ENCODE results near the gene LRRC10B. TPM values are rescaled to one million over a fixed set of nuclear protein-coding genes. Genes with fewer than 3 reads are reported as not detected.

LRRC10B gene
- total and polyA plus RNA-seq, 2 of the 8 experiments (the other 6 are each of a cell fraction or from before 2014, with no cell fraction given): 0.47 to 0.71 TPM

- DNase-seq (ENCODE audit: low read depth in 1 of 2, low spot score in 2 of 2) (no peak), FAIRE-seq (no peak)
- no peak overlapping the region for H2BK5ac ChIP-seq (ENCODE audit: low read depth, low read length)
- no peak overlapping the region for H3K18ac ChIP-seq (ENCODE audit: extremely low read depth, low read length)
- H3K79me2 ChIP-seq (ENCODE audit: control insufficient read depth in 1 of 2, insufficient read depth in 2 of 2, low read length in 2 of 2): no peaks in the 10 kb centered on the region
- H3K36me3 ChIP-seq (ENCODE audit: control insufficient read depth in 2 of 4, insufficient read depth in 4 of 4, low read length in 3 of 4): no peaks in the 10 kb centered on the region
- 92% methylated on average over 19 of the region's 19 CpGs; no CpG with 5 or more reads in 1 of the 2 experiments for WGBS, 2 experiments (ENCODE audit: extremely low coverage in 1 of 2, insufficient coverage in 1 of 2, insufficient read length in 1 of 2, insufficient replicate concordance in 2 of 2, low coverage in 1 of 2, low lambda C conversion rate in 2 of 2, missing lambda C conversion rate in 1 of 2)
- no peak overlapping the region for H4K91ac ChIP-seq (replicated peaks; ENCODE audit: insufficient read length, low read length)
- H3K14ac ChIP-seq (ENCODE audit: insufficient read length): no peak overlapping the region
- H2AK5ac ChIP-seq (ENCODE audit: low read depth, low read length): no peak overlapping the region
- H3K9ac ChIP-seq (replicated peaks in 1 of 4; ENCODE audit: extremely low read depth in 1 of 4, low read depth in 3 of 4, low read length in 3 of 4): no peak overlapping the region
- POLR2A ChIA-PET (ENCODE audit: partially characterized antibody): interaction anchor here (1.8 kb wide), 1 partner anchor 11 kb away, joined by 4 read pairs; no protein-coding TSS in a partner anchor
- no peaks in the 10 kb centered on the region for H3K9me3 ChIP-seq (ENCODE audit: insufficient read depth in 2 of 2, low read depth in 1 of 2, low read length in 1 of 2)
- no peak overlapping the region for H2BK20ac ChIP-seq (ENCODE audit: low read length)
- H3K79me1 ChIP-seq (ENCODE audit: low read depth, low read length): no peaks in the 10 kb centered on the region
- no peak overlapping the region for H2BK15ac ChIP-seq (ENCODE audit: low read length)
- peaks cover 0 to 11% (median 4%) of the 10 kb centered on the region in 4 experiments; a peak in 5 of 7 replicates for H3K4me1 ChIP-seq (replicated peaks in 1 of 4; ENCODE audit: control insufficient read depth in 3 of 4, insufficient read depth in 4 of 4, low read length in 3 of 4)
- H3K56ac ChIP-seq (replicated peaks; ENCODE audit: insufficient read length, low read depth, low read length): no peak overlapping the region
- CTCF ChIA-PET (ENCODE audit: partially characterized antibody): interaction anchor here (2.1 to 40.4 kb wide), 3 partner anchors 15 to 57 kb away, joined by 9 to 2106 read pairs (median 14); a partner anchor contains a TSS
- H2BK12ac ChIP-seq (ENCODE audit: low read depth, low read length): no peak overlapping the region
- H4K8ac ChIP-seq (ENCODE audit: extremely low read depth, insufficient read depth, low read length): no peak overlapping the region; the same call in 1 of the 2 replicates
- no peaks in the 10 kb centered on the region; a peak in 1 of 7 replicates for H3K27me3 ChIP-seq (replicated peaks in 1 of 4; ENCODE audit: control insufficient read depth in 3 of 4, extremely low read depth in 1 of 4, insufficient read depth in 3 of 4, low read length in 3 of 4)
- H3K23ac ChIP-seq (ENCODE audit: insufficient read length): no peak overlapping the region
- H3K4me2 ChIP-seq (ENCODE audit: insufficient read depth in 1 of 2, low read depth in 2 of 2, low read length in 2 of 2): no peak overlapping the region
- H4K20me1 ChIP-seq (replicated peaks in 1 of 2; ENCODE audit: control insufficient read depth in 1 of 2, insufficient read depth in 2 of 2, low read length in 2 of 2): peaks cover 0 to 5% of the 10 kb centered on the region in 2 experiments
- no peaks in the 10 kb centered on the region for H3K23me2 ChIP-seq (ENCODE audit: low read depth, low read length)
- H4K5ac ChIP-seq (ENCODE audit: insufficient read length, low read depth, low read length): no peak overlapping the region
- no peak overlapping the region for H3K27ac ChIP-seq (ENCODE audit: low read depth, low read length)
- no peak overlapping the region for H2BK120ac ChIP-seq (replicated peaks; ENCODE audit: low read depth, low read length)
- H3K4ac ChIP-seq (replicated peaks; ENCODE audit: insufficient read length, low read depth, low read length): peak overlapping the region; percentile 50
- no peak overlapping the region for H2AFZ ChIP-seq (ENCODE audit: low read length)
- no peak overlapping the region for H3K4me3 ChIP-seq (ENCODE audit: extremely low read depth in 1 of 4, insufficient read depth in 2 of 4, low read depth in 3 of 4, low read length in 4 of 4)
- TF ChIP-seq MAFK (IDR thresholded peaks at IDR 0.05; ENCODE audit: low read depth, low read length): no peak
- no peak for TF ChIP-seq RXRA (IDR thresholded peaks at IDR 0.05; ENCODE audit: insufficient read depth, low read depth, low read length)
- TF ChIP-seq TCF12 (IDR thresholded peaks at IDR 0.05; ENCODE audit: low read depth, low read length): no peak
- no peak for TF ChIP-seq YY1 (IDR thresholded peaks at IDR 0.05; ENCODE audit: low read depth, low read length)
- TF ChIP-seq, protein P1, sequence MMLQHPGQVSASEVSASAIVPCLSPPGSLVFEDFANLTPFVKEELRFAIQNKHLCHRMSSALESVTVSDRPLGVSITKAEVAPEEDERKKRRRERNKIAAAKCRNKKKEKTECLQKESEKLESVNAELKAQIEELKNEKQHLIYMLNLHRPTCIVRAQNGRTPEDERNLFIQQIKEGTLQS (IDR thresholded peaks at IDR 0.05; ENCODE audit: insufficient read depth, low read depth, low read length): no peak
- TF ChIP-seq, protein P2, sequence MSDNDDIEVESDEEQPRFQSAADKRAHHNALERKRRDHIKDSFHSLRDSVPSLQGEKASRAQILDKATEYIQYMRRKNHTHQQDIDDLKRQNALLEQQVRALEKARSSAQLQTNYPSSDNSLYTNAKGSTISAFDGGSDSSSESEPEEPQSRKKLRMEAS (IDR thresholded peaks at IDR 0.05): no peak
- TF ChIP-seq NANOG (IDR thresholded peaks at IDR 0.05; ENCODE audit: insufficient read depth, low read depth, low read length, poor library complexity, severe bottlenecking): no peak
- no peak for TF ChIP-seq JUND (IDR thresholded peaks at IDR 0.05; ENCODE audit: low read length)
- no peak for TF ChIP-seq POLR2A (IDR thresholded peaks at IDR 0.05; ENCODE audit: control extremely low read depth in 1 of 2, low read depth in 2 of 2, low read length in 2 of 2)
- no peak for TF ChIP-seq PHF8 (conservative IDR thresholded peaks at IDR 0.05; ENCODE audit: low read depth, low read length)
- no peak for TF ChIP-seq EGR1 (IDR thresholded peaks at IDR 0.05; ENCODE audit: borderline replicate concordance, low read depth, low read length)
- no peak for TF ChIP-seq CTBP2 (IDR thresholded peaks at IDR 0.05; ENCODE audit: borderline replicate concordance, insufficient read depth, insufficient read length, low read length)
- TF ChIP-seq HDAC6 (IDR thresholded peaks at IDR 0.05; ENCODE audit: low read depth, low read length): no peak
Measured at GRCh38 chr11:61524963-61525587, 16.5 kb downstream of the LRRC10B start.
